BJ (cell line): ENCODE results near the gene TMEM114. TPM values are rescaled to one million over a fixed set of nuclear protein-coding genes. Genes with fewer than 3 reads are reported as not detected.

Experiments used
- CTCF ChIA-PET: fragments of 350-600 bp; formaldehyde crosslinking; extraction: SDS; loops from one replicate; lab custom pipeline; 2021; ENCODE audit warnings: antibody characterized with exemption, inconsistent platforms; lab: Yijun Ruan, JAX
- POLR2A ChIA-PET: fragments of 300-600 bp; sonication (Branson Sonifier 250); formaldehyde crosslinking; extraction: SDS; loops from one replicate; lab custom pipeline; 2021; ENCODE audit warnings: antibody characterized with exemption; lab: Charles Lee
- DNase-seq: peaks from one replicate; pipeline ENCODE4 v3.0.0-alpha.2; 2011; ENCODE audit warnings: low read depth
- H3K27me3 ChIP-seq: 2 replicates; pipeline ENCODE4 v1.6.0; 2011; ENCODE audit warnings: low read length; ENCODE audit not compliant: control insufficient read depth, insufficient read depth
- H3K36me3 ChIP-seq: 2 replicates; pipeline ENCODE4 v1.5.1; 2011; ENCODE audit warnings: low read length; ENCODE audit not compliant: control insufficient read depth, insufficient read depth
- H3K4me3 ChIP-seq: 2 replicates; pipeline ENCODE4 v1.5.1; 2011; ENCODE audit warnings: low read depth, mild to moderate bottlenecking, control low read depth, low read length
- CTCF ChIP-seq: IDR thresholded peaks from 2 replicates; pipeline ENCODE4 v1.5.1; 2011; ENCODE audit warnings: low read depth, mild to moderate bottlenecking, control low read depth, inconsistent platforms, low read length, moderate library complexity; ENCODE audit not compliant: insufficient read depth
- polyA plus RNA-seq: library from polyadenylated mRNA; depleted of rRNA; stranded (reverse); fragments of >200 nt; gene quantifications from 2 replicates; pipeline ENCODE4 v1.2.3, GENCODE V29; 2011

The TMEM114 gene
- polyA plus RNA-seq, 1 experiment, result not detected

- no peak for TF ChIP-seq CTCF
- H3K4me3 ChIP-seq, result no peak overlapping the region
- no peaks in the 10 kb centered on the region for H3K27me3 ChIP-seq
- ChIA-PET CTCF (interaction anchor here (1.2 kb wide), 1 partner anchor 11 kb away, joined by 4 read pairs; no protein-coding TSS in a partner anchor), POLR2A (no interaction called here)
- no peak for DNase-seq
- no peaks in the 10 kb centered on the region for H3K36me3 ChIP-seq
Observed at GRCh38 chr16:8596581-8596980, 6.3 kb upstream of the TMEM114 start.

GRCh38 chr16:8595783-8596182, 5.5 kb upstream of the TMEM114 start:
- TF ChIP-seq CTCF, result no peak
- no peak overlapping the region for H3K4me3 ChIP-seq
- ChIA-PET CTCF (no interaction called here), POLR2A (no interaction called here)
- no peak for DNase-seq
- no peaks in the 10 kb centered on the region for H3K27me3 ChIP-seq
- H3K36me3 ChIP-seq, result no peaks in the 10 kb centered on the region

- DNase-seq, result no peak
- Histone ChIP-seq H3K4me3 (no peak overlapping the region), H3K27me3 (peaks cover 4% of the 10 kb centered on the region), H3K36me3 (no peaks in the 10 kb centered on the region)
- POLR2A ChIA-PET, result no interaction called here
- TF ChIP-seq CTCF, result no peak
- CTCF ChIA-PET, result no interaction called here
Observed at GRCh38 chr16:8594149-8594666, 3.9 kb upstream of the TMEM114 start.

- peaks cover 16% of the 10 kb centered on the region for H3K27me3 ChIP-seq
- H3K4me3 ChIP-seq, result no peak overlapping the region
- no peaks in the 10 kb centered on the region for H3K36me3 ChIP-seq
- TF ChIP-seq CTCF, result no peak
- CTCF ChIA-PET, result no interaction called here
- DNase-seq, result no peak
- POLR2A ChIA-PET, result no interaction called here
Observed at GRCh38 chr16:8591451-8591850, 1.1 kb upstream of the TMEM114 start.

- no peak for DNase-seq
- ChIA-PET POLR2A (no interaction called here), CTCF (no interaction called here)
- peaks cover 16% of the 10 kb centered on the region for H3K27me3 ChIP-seq
- H3K4me3 ChIP-seq, result no peak overlapping the region
- no peak for TF ChIP-seq CTCF
- H3K36me3 ChIP-seq, result no peaks in the 10 kb centered on the region
Observed at GRCh38 chr16:8590811-8591210, 500 bp upstream of the TMEM114 start.
